Left forelimb (tissue), 1 donor: ENCODE measurements around the gene INPP5J.
A peak's percentile ranks its signal among the peaks of the same experiment; 100 is the strongest.
"Not testable (repeated sequence)": the region's sequence is repeated elsewhere in the genome, so short reads cannot be mapped to it uniquely, and the experiment has no call there.

Experiments
- DNase-seq: peaks from one replicate; pipeline ENCODE4 v3.0.0-alpha.2; 2018; ENCODE audit warnings: low spot score

The INPP5J gene

DNA sequence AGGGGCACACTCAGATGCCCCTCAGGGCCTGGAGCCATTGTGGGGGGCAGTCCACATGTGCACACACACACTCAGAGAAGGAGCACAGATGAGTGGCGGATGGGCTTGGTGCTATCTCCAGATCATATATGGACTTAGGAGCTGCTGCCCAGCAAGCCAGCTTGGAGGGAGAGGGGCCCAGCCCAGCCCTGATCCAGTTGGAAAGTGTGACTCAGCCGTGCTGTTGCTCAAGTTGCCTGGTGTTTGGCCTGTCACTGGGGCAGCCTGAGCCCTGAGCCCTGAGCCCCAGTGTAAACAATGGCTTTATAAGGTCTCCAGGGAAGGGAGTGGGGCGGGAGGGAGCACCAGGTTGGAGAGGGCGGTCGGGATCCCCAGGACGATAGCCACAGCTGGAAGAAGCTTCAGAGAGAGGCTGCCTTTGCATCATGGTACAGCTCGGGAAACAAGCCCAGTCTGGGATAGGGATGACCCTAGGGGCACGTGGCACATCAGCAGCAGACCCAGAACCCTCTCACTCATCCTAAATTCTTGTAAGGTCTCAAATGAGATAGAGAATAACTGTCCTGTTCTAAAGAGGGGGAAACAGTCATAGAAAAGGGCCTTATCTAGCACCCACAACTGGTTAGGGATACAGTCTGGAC lies 20.2 kb upstream of the INPP5J start:
- no peak for DNase-seq

DNA sequence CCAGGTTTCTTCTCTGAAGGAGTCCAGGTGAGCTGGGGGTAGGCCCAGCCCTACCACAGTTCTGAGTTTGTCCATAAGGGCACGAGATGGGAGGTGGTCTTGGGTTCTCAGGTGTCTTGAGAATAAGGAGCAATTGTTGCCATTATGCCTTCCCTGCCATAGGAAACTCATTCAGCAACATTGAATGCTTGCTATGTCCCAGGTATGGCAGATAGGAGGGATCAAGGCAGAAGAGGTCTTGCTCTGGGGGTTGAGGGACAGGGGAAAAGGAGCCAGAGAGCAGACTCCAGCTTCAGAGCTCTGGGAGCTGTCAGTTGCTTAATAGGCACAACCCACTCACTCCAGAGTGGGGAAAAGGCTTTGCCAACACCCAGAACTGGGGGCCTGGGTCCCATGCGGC lies 19.7 kb upstream of the INPP5J start:
- DNase-seq = no peak

DNA sequence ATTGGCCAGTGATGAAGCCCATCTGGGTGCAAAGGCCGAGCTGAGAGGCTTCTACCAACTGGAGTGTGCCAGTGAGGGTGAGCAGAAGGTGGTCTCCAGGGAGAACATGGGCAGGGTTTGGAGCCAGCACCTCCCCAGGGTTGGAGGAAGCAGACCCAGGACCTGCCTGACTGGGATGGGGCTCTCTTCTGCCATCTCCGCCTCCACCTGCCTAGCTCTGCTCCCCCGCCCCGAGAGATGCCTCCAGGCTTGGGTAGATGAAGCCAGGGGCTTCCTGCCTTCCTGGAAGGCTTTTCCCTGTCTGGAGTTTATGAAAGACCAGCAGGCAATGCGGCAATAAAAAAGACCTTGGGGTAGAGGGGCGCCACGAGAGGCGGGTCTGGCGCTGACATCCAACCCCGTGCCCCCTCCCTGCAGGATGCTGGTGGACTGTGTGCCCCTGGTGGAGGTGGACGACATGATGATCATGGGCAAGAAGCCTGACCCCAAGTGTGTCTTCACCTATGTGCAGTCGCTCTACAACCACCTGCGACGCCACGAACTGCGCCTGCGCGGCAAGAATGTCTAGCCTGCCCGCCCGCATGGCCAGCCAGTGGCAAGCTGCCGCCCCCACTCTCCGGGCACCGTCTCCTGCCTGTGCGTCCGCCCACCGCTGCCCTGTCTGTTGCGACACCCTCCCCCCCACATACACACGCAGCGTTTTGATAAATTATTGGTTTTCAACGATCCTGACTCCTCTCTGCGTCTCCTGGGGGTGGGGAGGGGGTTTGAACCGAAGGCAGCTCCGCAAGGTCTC lies 18.7 kb upstream of the INPP5J start:
- DNase-seq = no peak

DNA sequence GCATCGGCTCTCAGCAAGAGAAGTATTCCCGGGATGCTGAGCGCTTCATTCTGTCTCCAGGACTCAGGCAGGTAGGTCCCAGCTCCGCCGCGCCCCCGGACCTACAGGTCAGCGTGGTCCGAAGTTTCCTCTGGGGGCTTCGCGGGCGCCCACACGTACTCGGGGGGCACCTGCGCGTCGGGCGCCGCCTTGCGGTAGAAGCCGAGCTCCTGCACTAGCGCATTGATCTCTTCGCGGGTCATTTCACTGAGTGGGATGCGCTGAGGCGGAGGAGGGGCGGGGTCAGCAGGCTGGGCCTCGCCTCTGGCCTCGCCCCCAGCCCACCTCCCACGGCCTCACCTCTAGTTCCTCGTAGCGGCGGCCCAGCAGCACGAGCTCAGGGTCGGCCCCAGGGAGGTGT lies 17.9 kb upstream of the INPP5J start:
- DNase-seq = no peak

DNA sequence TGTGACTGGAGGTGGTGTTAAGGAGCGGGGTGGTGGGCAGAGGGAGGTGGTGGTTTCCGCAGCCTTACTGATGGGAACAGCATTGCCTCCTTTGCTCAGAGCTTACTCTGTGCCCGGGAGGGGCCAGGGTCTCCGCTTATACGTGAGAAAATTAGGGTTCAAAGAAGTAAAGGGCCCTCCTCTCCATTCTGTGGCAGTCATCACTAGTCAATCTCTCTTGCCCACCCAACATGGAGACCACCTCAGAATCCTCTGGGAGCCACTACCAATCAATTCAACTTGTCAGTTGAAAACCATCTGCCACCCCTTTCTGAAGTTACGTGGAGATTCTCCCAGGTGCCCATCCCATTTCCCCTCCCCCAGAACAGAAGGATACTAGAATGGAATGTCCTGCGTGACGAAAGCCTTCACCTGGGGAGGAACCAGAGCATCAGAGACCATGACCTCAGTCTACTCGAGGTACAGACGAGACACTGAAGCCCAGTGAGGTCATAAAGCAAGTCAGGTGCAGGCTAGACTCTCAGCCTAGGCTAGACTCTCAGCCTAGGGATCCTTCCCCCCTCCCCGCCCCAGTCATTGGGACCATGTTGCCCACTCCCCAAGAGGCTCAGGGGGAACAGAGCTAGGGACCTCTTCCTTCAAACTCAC lies 17.4 kb upstream of the INPP5J start:
- DNase-seq = no peak

DNA sequence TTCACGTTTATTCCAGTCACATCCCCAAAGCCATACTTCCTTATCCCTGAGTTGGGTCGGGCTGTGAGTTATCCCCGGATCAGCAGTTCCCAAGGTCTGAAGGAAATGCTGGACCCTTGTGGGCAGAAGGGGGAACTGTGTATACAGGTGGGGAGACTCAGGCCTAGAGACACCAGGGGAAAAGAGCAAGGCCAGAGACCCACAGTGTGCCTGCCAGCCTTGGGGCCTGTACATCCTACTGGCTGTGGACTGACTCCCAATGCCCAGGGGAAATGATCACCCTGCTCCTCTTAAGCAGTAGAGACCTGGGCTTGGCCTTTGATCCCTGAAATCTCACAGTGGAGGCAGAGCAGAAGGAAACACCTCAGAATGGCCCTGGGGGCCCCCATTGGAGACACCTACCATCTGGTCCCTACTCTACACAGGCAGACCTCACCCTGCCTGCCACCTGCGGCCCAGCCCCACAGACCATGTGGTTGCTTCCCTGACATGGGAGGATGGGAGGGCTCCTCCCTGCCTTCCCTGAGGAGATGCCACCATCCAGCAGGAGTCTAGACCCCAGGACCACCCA lies 16.7 kb upstream of the INPP5J start:
- DNase-seq = no peak

DNA sequence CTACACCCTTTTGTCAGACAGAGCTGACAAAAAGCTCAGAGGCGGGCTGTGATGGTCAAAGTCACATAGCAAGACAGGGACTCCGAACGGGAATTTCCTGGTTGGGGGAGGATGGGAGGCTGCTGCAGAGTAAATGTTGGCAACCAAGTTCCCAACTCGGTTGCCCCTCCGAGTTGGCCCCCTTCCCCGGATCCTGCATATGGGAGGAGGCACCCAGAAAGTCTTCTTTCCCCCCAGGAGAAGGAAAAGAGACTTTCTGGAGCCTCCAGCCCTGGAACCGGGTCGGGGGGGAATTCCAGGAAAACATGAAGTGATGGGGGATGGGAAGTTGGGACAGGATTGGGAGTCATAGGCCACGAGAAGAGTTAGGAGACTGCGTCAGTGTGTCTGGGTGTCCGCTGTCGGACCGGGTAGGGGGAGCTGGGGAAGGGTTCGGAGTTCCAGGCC lies 16.0 kb upstream of the INPP5J start:
- DNase-seq = no peak

DNA sequence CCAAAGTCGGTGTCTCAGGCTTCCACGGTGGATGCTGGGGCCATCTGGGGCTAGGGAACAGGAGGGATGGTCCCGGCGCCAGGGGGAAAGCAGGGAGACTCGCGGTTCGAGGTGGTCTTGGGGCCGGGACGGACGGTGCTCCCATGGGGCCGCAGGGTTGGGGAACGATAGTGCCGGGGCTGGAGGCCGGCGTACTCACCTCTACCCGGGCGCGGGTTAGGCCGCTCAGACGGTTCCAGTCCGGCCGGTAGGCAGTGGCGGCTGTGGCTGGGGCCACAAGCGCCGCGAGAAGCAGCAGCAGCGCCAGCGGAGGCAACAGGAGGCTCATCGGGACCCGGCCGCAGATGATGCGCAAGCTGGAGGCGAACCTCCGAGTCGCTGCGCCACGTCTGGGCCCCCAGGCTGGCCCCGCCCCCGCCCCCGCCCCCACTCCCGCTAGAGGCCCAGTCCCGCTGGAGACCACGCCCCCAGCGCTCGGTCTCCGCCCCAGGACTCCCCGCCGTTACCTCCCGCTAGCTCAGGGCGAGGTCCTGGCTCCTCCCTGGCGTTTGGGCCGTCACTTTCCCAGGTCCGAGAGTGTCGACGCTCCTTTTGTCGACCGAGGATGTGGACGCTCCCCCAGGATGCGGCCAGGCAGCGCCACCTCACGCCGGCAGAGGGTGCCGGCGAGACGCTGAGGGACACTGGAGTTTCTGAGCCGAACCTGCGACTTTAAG lies 15.4 kb upstream of the INPP5J start, which contains the start of gene SELENOM:
SELENOM (minus strand) TSS at position 391 of the 716 bp plus-strand sequence; CDS start at position 328, 63 bp downstream.
- DNase-seq = peak; percentile 94

DNA sequence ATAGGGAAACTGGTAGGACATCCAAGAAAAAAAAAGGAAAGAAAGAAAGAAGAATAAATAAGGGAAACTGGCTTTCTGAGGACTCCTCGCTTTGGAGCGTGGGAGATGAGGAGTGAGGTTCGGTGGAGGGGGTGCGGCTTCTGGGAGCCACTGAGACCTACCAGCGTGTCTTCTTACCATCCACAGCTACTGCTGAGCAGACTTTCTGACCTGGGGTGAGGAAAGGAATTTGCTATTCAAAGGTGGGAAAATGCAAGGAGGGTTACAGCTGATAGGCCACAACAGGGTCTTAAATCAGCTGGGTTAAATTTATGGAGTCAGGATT lies 14.9 kb upstream of the INPP5J start:
- DNase-seq = no peak

DNA sequence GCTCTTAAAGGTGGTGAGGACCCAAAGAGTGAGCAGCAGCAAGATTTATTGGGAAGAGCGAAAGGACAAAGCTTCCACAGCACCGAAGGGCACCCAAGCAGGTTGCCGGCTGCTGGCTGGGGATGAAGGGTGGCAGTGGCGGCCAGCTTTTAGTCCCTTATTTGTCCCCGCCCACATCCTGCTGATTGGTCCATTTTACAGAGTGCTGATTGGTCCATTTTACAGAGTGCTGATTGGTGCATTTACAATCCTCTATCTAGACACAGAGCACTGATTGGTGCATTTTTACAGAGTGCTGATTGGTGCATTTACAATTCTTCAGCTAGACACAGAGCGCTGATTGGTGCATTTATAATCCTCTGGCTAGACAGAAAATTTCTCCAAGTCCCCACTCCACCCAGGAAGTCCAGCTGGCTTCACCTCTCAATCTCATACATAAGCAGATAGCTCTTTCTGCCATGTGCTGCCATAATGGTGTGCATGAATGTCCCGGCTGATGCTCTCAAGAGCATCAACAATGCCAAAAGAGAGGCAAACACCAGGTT lies 10.1 kb upstream of the INPP5J start:
- DNase-seq = not testable (repeated sequence)

DNA sequence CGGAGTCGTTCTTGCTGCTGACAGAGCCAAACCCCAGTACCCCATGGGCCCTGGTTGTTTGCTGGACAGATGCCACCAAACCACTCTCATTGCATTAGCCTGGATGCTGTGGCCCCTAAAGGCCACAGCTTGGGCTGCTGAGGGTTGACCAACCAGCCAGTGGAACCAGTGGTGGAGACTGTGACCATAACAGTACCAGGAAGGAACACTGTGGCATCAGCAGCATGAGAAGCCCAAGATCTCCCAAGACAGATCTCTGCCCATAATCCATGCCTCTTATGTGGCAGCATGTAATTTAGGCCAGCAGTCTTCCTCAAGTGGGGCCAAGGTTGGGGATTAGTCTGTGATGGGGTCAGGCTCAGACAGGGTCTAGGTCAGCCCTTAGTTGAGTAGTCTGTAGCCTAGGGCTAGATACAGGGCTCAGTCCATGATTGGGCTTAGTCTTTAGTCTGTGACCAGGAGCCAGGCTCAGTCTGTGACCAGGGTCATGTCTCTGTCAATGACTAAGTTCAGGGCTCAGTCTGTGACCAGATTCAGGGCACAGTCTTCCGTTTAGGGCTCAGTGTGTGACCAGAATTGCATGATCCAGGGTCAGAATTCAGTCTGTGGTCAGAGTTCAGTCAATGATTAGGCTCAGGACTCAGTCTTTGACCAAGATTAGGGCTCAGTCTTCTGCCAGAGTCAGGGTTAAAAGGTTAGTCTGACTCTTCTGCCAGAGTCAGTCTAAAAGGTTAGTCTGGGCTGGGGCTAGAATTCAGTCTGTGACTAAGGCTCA lies 4.5 kb upstream of the INPP5J start:
- no peak for DNase-seq

DNA sequence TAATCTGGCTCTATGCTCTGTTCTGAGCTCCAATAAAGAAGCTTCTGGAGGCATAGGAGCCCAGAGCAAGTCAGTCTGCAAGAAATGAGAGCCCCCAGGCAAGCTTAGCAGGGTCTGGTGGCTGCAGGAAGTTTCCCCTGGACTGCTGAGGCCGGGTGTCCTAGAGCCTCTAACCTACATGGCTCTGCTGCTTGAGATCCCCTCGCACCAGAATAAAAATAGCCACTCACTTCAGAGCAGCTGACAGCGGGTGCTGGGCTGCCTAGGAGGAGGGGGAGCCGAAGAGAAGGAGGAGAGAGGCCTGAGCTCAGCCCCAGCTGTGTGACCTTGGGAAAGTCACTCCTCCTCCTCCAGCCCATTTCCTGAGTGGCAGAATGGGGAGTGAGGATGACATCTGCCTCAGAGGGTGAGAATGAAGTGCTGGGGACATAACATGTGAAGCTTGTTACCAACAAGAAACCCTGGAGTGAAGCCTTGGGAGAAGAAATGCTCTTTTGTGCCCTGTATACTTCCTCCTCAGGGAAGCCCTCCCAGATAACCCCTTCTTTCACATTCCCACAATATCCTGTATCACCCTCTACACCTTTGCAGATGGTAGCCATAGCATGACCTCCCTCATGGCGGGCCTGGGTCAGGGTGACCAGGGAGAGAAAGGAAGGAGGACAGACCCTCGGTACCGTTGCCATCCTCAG lies 3.6 kb upstream of the INPP5J start:
- DNase-seq = no peak

DNA sequence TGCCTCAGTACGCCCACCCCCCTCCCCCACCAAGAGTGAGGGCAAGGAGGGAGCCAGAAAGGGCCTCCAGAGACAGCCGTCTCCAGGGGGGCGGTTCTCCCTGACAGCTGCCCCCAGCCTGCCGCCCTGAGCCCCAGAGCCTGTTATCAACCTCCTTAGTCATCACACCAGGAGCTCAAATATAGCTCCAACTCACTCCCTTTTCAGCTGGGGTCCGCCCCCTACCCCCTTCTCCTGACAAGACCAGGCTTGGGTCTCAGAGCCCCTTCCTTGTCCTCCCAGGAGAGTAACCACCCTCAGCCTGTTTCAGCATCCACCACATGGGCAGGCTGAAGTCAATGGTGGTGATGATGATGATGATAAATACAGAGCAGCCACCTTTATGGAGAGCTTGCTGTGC lies 2.5 kb upstream of the INPP5J start:
- DNase-seq = no peak

DNA sequence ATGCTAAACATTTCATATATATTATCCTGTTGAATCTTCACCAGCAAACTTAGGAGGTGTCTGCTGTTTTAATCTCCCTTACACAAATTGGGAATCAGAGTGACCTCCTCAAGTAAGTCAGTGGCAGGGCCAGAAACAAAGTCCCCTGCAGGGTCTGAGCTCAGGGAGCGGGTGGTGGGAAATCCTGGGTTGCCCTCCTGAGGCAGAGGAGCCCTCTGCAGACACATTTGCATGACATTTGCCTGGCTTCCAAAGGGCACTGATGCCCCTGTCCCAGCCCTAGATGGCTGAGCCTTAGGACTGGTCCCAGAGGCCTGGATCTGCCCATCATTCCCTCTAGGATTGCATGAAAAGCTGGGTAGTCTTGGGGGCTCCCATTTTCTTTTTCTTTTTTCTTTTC lies 2.1 kb upstream of the INPP5J start:
- DNase-seq = no peak

DNA sequence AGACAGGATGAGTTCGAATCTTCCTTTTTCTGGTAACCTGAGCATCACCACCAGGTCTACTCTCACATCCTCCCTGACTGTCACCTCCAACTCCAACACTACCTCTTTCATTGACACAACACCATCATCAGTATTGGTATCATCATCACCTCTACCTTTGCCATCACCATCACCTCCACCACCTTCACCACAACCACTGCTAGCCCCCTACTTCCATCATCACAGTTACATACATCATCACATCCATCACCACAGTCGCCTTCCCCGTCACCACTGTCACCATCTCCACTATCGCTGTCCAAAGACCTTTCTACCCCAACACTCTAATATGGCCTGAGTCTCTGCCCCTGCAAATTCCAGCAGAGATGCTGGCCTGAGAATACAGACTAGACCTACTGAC lies 1.4 kb upstream of the INPP5J start:
- DNase-seq = no peak

DNA sequence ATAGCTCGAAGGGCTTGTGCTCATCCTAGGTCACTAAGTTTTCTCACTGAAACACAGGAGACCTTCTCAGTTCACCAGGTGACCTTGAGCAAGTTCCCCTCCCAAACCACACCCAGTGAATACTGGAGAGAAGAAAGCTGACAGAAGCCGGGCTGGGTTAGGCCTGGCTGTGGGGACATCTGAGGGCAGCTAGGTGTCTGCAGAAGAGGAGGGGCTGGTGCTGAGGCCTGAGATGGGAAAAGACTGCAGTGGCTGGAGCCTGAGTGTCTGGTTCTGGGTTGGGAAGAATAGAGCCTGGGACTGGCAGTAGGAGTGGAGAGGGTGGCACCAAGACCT lies 602 bp upstream of the INPP5J start:
- DNase-seq = no peak

DNA sequence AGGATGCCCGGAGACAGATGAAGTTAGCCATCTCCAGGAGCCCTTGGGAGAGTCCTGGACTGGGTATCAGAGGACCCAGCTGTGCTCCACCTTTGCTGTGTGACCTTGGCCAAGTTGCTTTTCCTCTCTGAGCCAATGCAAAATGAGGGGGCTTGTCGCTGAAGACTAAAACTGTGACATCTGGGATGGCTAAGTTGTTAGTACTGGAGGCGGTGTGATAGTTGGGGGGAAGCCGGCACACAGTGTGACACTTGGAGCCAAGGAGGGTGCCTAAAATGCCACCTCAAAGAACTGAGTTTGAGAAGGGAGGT lies 481 bp downstream of the INPP5J start:
- DNase-seq = no peak

DNA sequence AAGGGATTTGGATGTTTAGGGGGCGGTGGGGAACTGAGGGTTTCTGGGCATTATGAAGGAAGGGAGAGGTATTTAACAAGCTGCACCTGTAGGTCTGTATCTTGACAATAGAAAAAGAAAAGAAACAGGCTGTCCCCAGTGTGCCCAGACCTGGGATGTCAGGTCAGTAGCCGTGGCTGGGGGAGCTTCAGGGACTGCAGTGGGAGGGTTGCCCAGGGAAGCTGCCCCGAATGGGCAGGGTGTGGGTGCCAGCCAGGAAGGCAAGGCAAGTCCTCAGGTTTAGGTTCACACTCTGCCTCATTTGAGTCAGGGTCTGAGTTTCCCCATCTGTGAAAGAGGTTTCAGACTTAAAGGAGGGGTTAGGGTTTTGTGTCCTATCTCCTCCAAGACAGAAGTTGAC lies 1.5 kb downstream of the INPP5J start:
- DNase-seq = no peak

DNA sequence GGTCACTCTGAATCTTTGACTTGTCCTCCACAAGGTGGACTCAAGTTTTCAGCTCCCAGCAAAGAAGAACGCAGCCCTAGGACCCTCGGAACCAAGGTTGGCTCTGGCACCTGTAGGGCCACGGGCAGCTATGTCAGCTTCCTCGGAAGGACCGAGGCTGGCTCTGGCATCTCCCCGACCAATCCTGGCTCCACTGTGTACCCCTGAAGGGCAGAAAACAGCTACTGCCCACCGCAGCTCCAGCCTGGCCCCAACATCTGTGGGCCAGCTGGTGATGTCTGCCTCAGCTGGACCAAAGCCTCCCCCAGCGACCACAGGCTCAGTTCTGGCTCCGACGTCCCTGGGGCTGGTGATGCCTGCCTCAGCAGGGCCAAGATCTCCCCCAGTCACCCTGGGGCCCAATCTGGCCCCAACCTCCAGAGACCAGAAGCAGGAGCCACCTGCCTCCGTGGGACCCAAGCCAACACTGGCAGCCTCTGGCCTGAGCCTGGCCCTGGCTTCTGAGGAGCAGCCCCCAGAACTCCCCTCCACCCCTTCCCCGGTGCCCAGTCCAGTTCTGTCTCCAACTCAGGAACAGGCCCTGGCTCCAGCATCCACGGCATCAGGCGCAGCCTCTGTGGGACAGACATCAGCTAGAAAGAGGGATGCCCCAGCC lies 2.2 kb downstream of the INPP5J start:
- DNase-seq = no peak

DNA sequence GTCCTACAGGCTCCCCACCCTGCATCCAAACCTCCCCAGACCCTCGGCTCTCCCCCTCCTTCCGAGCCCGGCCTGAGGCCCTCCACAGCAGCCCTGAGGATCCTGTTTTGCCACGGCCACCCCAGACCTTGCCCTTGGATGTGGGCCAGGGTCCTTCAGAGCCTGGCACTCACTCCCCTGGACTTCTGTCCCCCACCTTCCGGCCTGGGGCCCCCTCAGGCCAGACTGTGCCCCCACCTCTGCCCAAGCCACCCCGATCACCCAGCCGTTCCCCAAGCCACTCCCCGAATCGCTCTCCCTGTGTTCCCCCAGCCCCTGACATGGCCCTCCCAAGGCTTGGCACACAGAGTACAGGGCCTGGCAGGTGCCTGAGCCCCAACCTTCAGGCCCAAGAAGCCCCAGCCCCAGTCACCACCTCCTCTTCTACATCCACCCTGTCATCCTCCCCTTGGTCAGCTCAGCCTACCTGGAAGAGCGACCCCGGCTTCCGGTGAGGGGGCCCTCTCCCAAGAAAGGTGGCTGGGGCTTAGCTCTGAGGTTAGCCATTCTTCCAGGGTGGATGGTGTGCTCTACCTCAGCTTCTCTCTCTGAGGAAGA lies 2.9 kb downstream of the INPP5J start:
- DNase-seq = no peak
